H7 (cell line): Measurements from ENCODE around the gene TGIF1. TPM values are rescaled to one million over a fixed set of nuclear protein-coding genes. Genes with fewer than 3 reads are reported as not detected.
A peak's percentile ranks its signal among the peaks of the same experiment; 100 is the strongest.

Experiments
- DNase-seq: peaks from one replicate; pipeline ENCODE4 v3.0.0; 2012
- H3K27me3 ChIP-seq: 2 replicates; pipeline ENCODE4 v1.6.0; 2011; ENCODE audit warnings: mild to moderate bottlenecking, low read length; ENCODE audit not compliant: control insufficient read depth, insufficient read depth
- H3K36me3 ChIP-seq: replicated peaks from 2 replicates; pipeline ENCODE4 v1.5.1; 2011; ENCODE audit warnings: low read length; ENCODE audit not compliant: control insufficient read depth, insufficient read depth
- H3K4me3 ChIP-seq: 2 replicates; pipeline ENCODE4 v1.5.1; 2011; ENCODE audit warnings: low read depth, mild to moderate bottlenecking, control low read depth, low read length, moderate library complexity; ENCODE audit not compliant: insufficient read depth
- total RNA-seq: library from RNA; depleted of rRNA; stranded (reverse); fragments of >200 nt; shearing (Covaris generic); gene quantifications from 2 replicates; pipeline ENCODE4 v1.2.3, GENCODE V29; 2014; rRNA removed

TGIF1 gene
- total RNA-seq, 1 experiment from 2014 or later = 333 TPM

DNA sequence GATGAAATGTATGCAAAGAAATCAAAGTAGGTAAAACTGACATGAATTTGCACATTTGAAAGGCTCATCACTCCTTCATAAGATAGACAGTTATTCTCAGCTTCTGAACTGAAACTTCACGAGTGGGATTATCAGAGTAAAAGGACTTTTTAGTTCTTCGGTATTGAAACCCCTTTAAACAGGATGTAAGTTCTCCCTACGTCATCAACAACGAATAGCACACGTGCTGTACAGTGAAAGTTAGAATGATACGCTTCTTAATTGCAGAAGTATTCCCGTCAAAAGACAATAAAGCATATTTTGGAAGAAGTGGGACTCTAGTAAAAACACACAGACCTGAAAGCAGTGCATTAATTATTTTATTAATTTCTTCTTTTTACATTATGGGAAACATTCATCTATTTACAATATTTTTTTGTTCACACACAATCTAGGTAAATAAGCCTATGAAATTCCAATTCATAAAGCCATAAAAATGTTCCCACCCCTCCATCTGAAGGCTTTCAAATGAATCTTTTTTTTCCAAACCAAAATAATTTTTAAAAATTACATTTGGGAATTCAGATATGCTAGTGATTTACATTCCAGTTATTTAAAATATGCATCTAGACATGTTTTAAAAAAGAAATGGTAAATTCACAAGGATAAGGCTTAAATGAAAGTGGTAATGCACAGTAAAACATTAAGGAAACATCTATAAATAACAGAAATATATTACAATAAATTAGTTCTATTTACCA, 45.9 kb downstream of the TGIF1 start:
- Histone ChIP-seq H3K36me3 (no peaks in the 10 kb centered on the region), H3K27me3 (peaks cover 7% of the 10 kb centered on the region), H3K4me3 (no peak overlapping the region)
- DNase-seq = no peak

DNA sequence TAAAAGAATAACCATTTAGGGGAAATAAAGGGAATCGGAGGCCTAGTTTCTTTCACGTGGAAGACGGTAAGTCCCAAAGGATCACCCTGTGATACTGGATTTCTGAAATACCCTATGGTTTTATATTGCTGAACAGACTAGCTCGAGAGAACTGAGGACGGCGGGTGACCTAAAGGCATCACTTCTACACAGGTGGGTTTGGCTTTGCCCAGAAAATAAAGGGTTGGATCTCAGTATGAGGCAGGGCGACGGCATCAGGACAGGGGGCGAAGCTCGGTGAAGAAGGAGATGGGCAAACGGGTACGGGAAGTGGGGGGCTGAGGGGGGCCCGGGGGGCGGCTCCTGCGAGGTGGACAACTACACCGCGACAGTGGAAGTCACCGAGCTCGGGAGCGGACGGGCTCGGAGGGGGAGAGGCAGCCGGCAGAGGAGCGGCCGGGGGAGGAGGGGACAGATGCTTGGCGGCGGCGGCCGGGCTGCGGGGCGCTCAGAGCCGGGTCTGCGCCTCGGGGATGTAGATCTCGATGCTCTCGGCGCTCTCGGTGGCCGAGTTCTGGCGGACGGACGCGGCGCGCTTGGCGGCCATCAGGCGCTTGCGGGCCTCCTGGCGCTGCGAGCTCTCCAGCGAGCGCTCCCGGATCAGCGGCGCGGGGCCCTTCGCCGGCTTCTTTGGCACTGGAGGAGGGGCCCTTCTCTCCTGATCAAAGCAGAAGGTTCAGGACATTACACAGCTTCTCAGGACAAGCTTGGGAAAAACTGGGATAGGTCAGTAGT, 48.9 kb downstream of the TGIF1 start:
- peak; percentile 88 for DNase-seq
- Histone ChIP-seq H3K4me3 (peak overlapping the region; percentile 44), H3K36me3 (no peaks in the 10 kb centered on the region), H3K27me3 (peaks cover 7% of the 10 kb centered on the region)

GRCh38 chr18:3499501-3499900, 49.5 kb downstream of the TGIF1 start:
- Histone ChIP-seq H3K4me3 (peak overlapping the region; percentile 44), H3K36me3 (no peaks in the 10 kb centered on the region), H3K27me3 (peaks cover 7% of the 10 kb centered on the region)
- peak; percentile 79 for DNase-seq

GRCh38 chr18:3500016-3500415, 50.0 kb downstream of the TGIF1 start:
- Histone ChIP-seq H3K4me3 (no peak overlapping the region), H3K27me3 (peaks cover 7% of the 10 kb centered on the region)

DNA sequence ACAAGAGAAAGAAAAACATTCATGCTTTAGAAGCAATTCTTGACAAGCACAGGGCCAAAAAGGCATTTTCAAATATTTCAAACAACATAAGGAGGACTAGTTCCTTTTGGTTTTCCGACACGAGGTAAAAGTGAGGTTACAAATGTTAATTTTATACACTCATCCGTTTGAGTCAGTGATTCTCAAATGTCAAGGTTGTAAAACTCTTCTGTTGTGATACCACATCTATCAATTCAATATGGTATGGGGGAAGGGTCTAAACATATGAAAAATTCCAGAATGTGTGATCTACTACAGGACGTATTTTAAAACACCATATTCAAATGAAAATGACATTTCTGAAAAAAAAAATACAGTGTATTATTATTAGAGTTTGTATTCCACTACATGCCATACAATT, 52.7 kb downstream of the TGIF1 start:
- H3K4me3 ChIP-seq = no peak overlapping the region

More at GRCh38 chr18:3500016-3500415, 50.0 kb downstream of the TGIF1 start:
- DNase-seq = no peak
- H3K36me3 ChIP-seq = no peaks in the 10 kb centered on the region

GRCh38 chr18:3504637-3505036, 54.7 kb downstream of the TGIF1 start:
- no peaks in the 10 kb centered on the region for H3K36me3 ChIP-seq
- no peak for DNase-seq
- no peaks in the 10 kb centered on the region for H3K27me3 ChIP-seq
- H3K4me3 ChIP-seq = no peak overlapping the region

More for the DNA sequence above, 52.7 kb downstream of the TGIF1 start:
- Histone ChIP-seq H3K36me3 (no peaks in the 10 kb centered on the region), H3K27me3 (peaks cover 7% of the 10 kb centered on the region)
- DNase-seq = no peak

DNA sequence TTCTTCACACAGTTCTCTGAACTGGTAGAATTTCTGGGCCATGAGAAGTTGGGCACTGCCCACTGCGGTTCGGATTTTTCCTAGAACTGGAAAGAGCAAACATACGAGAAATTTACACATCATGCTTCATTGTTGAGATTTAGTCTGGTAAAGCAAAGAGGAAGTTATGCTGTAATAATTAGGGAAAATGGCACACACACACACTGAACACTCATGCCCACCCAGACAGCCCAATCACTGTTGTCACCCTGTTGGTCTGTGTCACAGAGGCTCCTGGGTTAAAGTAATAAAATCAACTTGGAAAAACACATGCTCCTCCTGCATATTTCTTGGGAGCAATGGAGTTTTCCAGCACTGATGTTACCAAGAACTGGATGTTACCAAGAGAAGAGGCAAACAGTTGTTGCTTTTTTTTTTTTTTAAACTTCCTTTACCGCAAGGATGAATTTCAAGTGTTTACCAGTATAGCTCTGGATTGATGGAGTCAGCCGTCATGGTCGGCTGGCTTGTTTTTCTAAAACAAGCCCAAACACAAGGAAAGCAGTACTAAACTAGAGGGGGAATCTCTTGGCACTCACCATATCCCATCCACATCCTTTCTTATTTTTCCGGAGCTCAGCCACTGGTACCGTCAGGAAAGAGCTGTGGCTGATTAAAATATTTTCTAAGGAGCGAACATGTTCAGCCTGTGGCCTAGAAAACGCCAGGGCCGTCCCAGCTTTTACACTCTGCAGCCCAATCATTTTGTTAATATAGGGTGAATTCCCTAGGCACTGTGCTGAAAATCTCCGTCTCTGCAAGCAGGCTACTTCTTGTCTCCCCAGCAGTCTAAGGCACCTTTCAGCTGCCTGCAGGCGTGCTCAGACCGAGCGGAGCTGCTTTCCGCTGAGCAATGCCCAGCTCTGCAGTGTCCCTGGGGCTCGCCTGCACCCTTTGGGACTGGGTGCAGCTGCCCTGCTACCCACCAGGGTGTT, 58.9 kb downstream of the TGIF1 start:
- H3K36me3 ChIP-seq = no peaks in the 10 kb centered on the region
- H3K27me3 ChIP-seq = no peaks in the 10 kb centered on the region
- peak; percentile 39 for DNase-seq
- no peak overlapping the region for H3K4me3 ChIP-seq

Other genes with a start within 250 kb of the TGIF1 start
- gene MYOM1, start 230.2 kb upstream of the TGIF1 start, total RNA-seq = 0.14 and 0.55 TPM in 2 replicates
- gene MYL12A, start 202.4 kb upstream of the TGIF1 start, total RNA-seq = 462 and 507 TPM in 2 replicates
- 201 and 216 TPM in 2 replicates for gene MYL12B, start 188.0 kb upstream of the TGIF1 start, total RNA-seq